Endothelial cell (in vitro differentiated cells): ENCODE measurements around the gene ADCY9. TPM values are rescaled to one million over a fixed set of nuclear protein-coding genes. Genes with fewer than 3 reads are reported as not detected.
"Not testable (repeated sequence)": the region's sequence is repeated elsewhere in the genome, so short reads cannot be mapped to it uniquely, and the experiment has no call there.

Source experiments
- DNase-seq: peaks from one replicate; pipeline ENCODE4 v3.0.0; 2021; ENCODE audit warnings: low spot score
- H3K27ac Mint-ChIP-seq: one replicate; pipeline ENCODE4 v1.8.0; 2021; ENCODE audit warnings: mixed read lengths, inconsistent platforms; ENCODE audit not compliant: unreplicated experiment
- H3K27me3 Mint-ChIP-seq: one replicate; pipeline ENCODE4 v1.8.0; 2021; ENCODE audit warnings: mild to moderate bottlenecking, moderate library complexity, mixed read lengths, inconsistent platforms; ENCODE audit not compliant: unreplicated experiment
- H3K36me3 Mint-ChIP-seq: one replicate; pipeline ENCODE4 v1.8.0; 2021; ENCODE audit warnings: mild to moderate bottlenecking, low read depth, mixed read lengths, inconsistent platforms; ENCODE audit not compliant: unreplicated experiment
- H3K4me1 Mint-ChIP-seq: one replicate; pipeline ENCODE4 v1.8.0; 2021; ENCODE audit warnings: mild to moderate bottlenecking, mixed read lengths, inconsistent platforms; ENCODE audit not compliant: unreplicated experiment
- H3K4me3 Mint-ChIP-seq: one replicate; pipeline ENCODE4 v1.8.0; 2021; ENCODE audit warnings: mild to moderate bottlenecking, mixed read lengths, inconsistent platforms; ENCODE audit not compliant: unreplicated experiment
- H3K9me3 Mint-ChIP-seq: one replicate; pipeline ENCODE4 v1.8.0; 2021; ENCODE audit warnings: mixed read lengths, inconsistent platforms; ENCODE audit not compliant: unreplicated experiment
- total RNA-seq: library from RNA; stranded (reverse); fragmentation: NEBNext Ultra II Directional; extraction: Animal tissue kit (Norgen Biotek cat#: 25700); gene quantifications from one replicate; pipeline ENCODE4 v1.2.1, GENCODE V29; 2021; ENCODE audit not compliant: unreplicated experiment
- TF ChIP-seq, protein P1 (sequence below): fragments of 200-600 bp; sonication (generic); IDR thresholded peaks from one replicate; pipeline ENCODE4 v1.5.0; 2021; ENCODE audit warnings: antibody characterized with exemption; ENCODE audit not compliant: unreplicated experiment

ADCY9 gene
- total RNA-seq, 1 donor from 2014 or later: 3.3 TPM

DNA sequence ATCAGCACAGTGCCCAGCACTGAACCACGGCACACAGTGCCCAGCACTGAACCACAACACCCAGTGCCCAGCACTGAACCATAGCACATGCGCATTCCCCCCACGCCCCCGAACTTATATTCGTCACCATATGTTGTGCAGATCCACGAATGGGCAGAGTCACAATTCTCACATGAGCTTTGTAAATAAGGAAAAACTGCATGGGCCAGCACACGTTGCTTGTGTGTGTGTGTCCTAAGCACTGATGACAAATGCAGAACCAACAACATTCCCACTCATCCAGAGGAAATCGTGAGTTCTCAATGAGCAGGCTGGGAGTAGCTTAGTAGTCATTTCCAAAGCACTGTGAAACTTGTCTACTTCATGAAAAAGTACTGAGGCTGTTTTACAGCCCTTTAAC, 70.0 kb downstream of the ADCY9 start:
- Mint-ChIP-seq H3K4me3 (no peak overlapping the region), H3K9me3 (no peaks in the 10 kb centered on the region), H3K4me1 (no peaks in the 10 kb centered on the region), H3K36me3 (no peaks in the 10 kb centered on the region), H3K27me3 (peaks cover 7% of the 10 kb centered on the region), H3K27ac (no peak overlapping the region)
- no peak for DNase-seq
- TF ChIP-seq, protein P1, sequence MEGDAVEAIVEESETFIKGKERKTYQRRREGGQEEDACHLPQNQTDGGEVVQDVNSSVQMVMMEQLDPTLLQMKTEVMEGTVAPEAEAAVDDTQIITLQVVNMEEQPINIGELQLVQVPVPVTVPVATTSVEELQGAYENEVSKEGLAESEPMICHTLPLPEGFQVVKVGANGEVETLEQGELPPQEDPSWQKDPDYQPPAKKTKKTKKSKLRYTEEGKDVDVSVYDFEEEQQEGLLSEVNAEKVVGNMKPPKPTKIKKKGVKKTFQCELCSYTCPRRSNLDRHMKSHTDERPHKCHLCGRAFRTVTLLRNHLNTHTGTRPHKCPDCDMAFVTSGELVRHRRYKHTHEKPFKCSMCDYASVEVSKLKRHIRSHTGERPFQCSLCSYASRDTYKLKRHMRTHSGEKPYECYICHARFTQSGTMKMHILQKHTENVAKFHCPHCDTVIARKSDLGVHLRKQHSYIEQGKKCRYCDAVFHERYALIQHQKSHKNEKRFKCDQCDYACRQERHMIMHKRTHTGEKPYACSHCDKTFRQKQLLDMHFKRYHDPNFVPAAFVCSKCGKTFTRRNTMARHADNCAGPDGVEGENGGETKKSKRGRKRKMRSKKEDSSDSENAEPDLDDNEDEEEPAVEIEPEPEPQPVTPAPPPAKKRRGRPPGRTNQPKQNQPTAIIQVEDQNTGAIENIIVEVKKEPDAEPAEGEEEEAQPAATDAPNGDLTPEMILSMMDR: no peak

DNA sequence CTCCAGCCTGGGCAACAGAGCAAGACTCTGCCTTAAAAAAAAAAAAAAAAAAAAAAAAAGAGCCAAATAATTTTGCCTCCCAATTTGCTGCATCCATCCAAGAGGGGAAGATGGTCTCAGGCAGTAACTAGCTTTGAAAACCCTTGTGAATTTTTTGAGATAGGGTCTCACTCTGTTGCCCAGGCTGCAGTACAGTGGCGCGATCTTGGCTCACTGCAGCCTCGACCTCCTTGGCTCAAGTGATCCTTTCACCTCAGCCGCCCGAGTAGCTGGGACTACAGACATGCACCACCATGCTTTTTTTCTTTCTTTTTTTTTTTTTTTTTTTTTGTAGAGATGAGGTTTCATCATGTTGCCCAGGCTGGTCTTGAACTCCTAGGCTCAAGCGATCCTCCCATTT, 70.7 kb downstream of the ADCY9 start:
- H3K9me3 Mint-ChIP-seq, H3K36me3 Mint-ChIP-seq, DNase-seq, H3K27ac Mint-ChIP-seq, H3K4me3 Mint-ChIP-seq, H3K4me1 Mint-ChIP-seq, H3K27me3 Mint-ChIP-seq: not testable (repeated sequence)

DNA sequence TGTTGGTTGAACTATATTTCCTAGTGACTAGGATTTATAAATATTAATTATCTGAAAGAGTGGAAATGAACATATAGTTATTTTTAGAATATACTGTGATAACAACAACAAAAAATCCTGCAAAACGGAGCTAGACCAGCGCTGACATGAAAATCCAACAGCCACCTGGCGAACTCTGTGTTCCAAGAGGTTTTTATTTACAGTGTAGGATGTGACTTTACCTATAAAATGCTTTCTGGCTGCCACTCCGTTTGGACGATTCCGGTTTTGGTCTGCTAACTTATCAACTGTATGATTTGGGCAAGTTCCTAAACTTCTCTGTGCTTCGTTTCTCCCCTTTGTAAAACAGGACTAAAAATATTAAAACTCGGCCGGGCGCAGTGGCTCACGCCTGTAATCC, 73.7 kb downstream of the ADCY9 start:
- H3K4me1 Mint-ChIP-seq: no peaks in the 10 kb centered on the region
- peaks cover under 1% of the 10 kb centered on the region for H3K27me3 Mint-ChIP-seq
- H3K36me3 Mint-ChIP-seq: no peaks in the 10 kb centered on the region
- H3K9me3 Mint-ChIP-seq: no peaks in the 10 kb centered on the region
- DNase-seq: no peak
- no peak overlapping the region for H3K27ac Mint-ChIP-seq
- no peak overlapping the region for H3K4me3 Mint-ChIP-seq
- TF ChIP-seq, protein P1: no peak

DNA sequence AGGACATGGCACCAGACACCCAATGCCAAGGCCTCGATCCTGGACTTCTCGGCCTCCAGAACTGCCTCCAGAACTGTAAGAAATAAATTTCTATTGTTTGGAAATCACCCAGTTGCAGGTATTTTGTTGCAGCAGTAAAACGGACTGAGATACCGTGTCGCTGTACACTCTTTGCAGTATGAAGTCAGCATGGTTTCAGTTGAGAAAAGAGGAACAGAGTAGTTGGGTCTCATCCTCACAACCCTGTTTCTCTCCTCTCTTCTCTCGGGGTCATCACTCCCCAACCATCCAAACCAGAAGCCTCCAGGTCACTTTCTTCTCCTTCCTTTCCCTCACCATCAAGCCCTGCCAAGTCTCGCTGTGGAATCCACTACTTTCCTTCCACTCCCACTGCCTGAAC, 77.8 kb downstream of the ADCY9 start:
- Mint-ChIP-seq H3K4me3 (no peak overlapping the region), H3K36me3 (no peaks in the 10 kb centered on the region)

DNA sequence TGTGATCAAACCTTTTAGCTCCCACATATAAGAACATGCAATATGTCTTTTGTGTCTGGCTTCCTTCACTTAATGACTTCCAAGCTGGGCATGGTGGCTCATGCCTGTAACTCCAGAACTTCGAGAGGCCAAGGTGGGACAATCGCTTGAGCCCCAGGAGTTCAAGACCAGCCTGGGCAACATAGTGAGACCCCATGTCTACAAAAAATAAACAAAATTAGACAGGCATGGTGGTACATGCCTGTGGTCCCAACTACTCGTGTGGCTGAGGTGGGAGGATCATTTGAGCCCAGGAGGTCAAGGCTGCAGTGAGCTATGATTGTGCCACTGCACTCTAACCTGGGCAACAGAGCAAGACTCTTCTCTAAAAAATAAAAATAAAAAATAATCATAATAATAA, 79.3 kb downstream of the ADCY9 start:
- not testable (repeated sequence) for DNase-seq, H3K4me1 Mint-ChIP-seq, H3K4me3 Mint-ChIP-seq, H3K36me3 Mint-ChIP-seq, H3K9me3 Mint-ChIP-seq, H3K27me3 Mint-ChIP-seq, H3K27ac Mint-ChIP-seq

More for the DNA sequence above, 77.8 kb downstream of the ADCY9 start:
- TF ChIP-seq, protein P1: no peak
- no peaks in the 10 kb centered on the region for H3K9me3 Mint-ChIP-seq
- H3K27ac Mint-ChIP-seq: no peak overlapping the region
- no peaks in the 10 kb centered on the region for H3K4me1 Mint-ChIP-seq
- no peak for DNase-seq
- no peaks in the 10 kb centered on the region for H3K27me3 Mint-ChIP-seq

DNA sequence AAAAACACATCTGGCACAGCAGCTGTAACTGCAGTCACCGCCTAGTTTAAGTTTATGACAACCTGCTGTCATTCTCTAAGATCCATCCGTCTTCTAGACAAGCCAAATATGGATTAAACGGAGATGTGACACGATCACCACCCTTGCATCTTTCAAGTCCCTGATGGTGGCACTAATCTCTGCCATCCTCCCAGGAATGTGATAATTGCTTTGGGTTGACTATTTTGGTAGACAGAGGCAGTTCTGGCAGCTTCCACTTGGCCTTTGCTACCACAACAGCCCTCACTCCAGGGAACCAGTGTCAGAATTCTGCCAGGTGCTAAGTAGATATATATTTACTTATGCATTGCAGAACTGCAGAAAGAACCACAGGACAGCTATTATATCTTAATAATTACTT, 81.3 kb downstream of the ADCY9 start:
- Mint-ChIP-seq H3K9me3 (no peaks in the 10 kb centered on the region), H3K4me3 (no peak overlapping the region), H3K27ac (no peak overlapping the region), H3K27me3 (peaks cover 1% of the 10 kb centered on the region), H3K36me3 (no peaks in the 10 kb centered on the region), H3K4me1 (no peaks in the 10 kb centered on the region)
- TF ChIP-seq, protein P1: no peak
- no peak for DNase-seq
